Kidney (tissue), 14 donors: Measurements from ENCODE around the gene PTPRT. TPM values are rescaled to one million over a fixed set of nuclear protein-coding genes. Genes with fewer than 3 reads are reported as not detected.

ENCODE experiments used
- DNase-seq, 5 donors: peaks; one replicate each; pipeline ENCODE4 v3.0.0-alpha.2; 2013 to 2020
- FAIRE-seq: peaks from 2 replicates; lab custom pipeline; 2012; peaks lifted over from hg19 to GRCh38; lab: Jason Lieb, UNC
- H3K27ac ChIP-seq, 2 donors: one replicate each; pipeline ENCODE4 v1.7.0; 2013; ENCODE audit warnings: low read depth in 2 of 2, low read length in 2 of 2, inconsistent platforms in 1 of 2
- H3K27me3 ChIP-seq: one replicate; pipeline ENCODE4 v1.7.1; 2013; ENCODE audit warnings: low read length, inconsistent platforms; ENCODE audit not compliant: control insufficient read depth, insufficient read depth
- H3K36me3 ChIP-seq, 3 donors: one replicate each; pipeline versions ENCODE4 v1.7.0 to v1.7.1; 2013; ENCODE audit warnings: low read length in 3 of 3, control low read depth in 1 of 3, inconsistent platforms in 1 of 3; ENCODE audit not compliant: insufficient read depth in 3 of 3, control insufficient read depth in 2 of 3
- H3K4me1 ChIP-seq, 3 donors: one replicate each; pipeline versions ENCODE4 v1.7.0 to v1.7.1; 2013; ENCODE audit warnings: low read length in 3 of 3, inconsistent platforms in 1 of 3, low read depth in 1 of 3; ENCODE audit not compliant: control insufficient read depth in 2 of 3, insufficient read depth in 2 of 3
- H3K4me3 ChIP-seq, 3 donors: one replicate each; pipeline versions ENCODE4 v1.7.0 to v1.8.1; 2013; ENCODE audit warnings: low read length in 3 of 3, control low read depth in 1 of 3, inconsistent platforms in 1 of 3
- H3K9ac ChIP-seq, 3 donors: one replicate each; pipeline versions ENCODE4 v1.7.0 to v1.7.1; 2013; ENCODE audit warnings: low read length in 3 of 3, control low read depth in 1 of 3, inconsistent platforms in 1 of 3
- H3K9me3 ChIP-seq, 3 donors: one replicate each; pipeline versions ENCODE4 v1.7.0 to v1.7.1; 2013; ENCODE audit warnings: low read length in 3 of 3, control low read depth in 1 of 3, inconsistent platforms in 1 of 3; ENCODE audit not compliant: control insufficient read depth in 2 of 3, insufficient read depth in 1 of 3
- intact Hi-C: fragments of 100-400 bp; cut with DNase I; formaldehyde crosslinking; loops from one replicate; pipeline ENCODE4 v1.11.1; 2022
- polyA plus RNA-seq: library from polyadenylated mRNA; stranded (reverse); fragments of 350-450 nt; fragmentation: Illumina TruSeq; extraction: RNeasy Lipid Tissue Mini Kit (QIAGEN cat#74804); gene quantifications from one replicate; pipeline ENCODE4 v1.2.3, GENCODE V29; 2014; ENCODE audit warnings: low read depth, low replicate concordance; ENCODE audit not compliant: insufficient read depth
- total RNA-seq: library from RNA; stranded (reverse); fragmentation: NEBNext Ultra II Directional; extraction: Animal tissue kit (Norgen Biotek cat#: 25700); gene quantifications from one replicate; pipeline ENCODE4 v1.2.1, GENCODE V29; 2021
- TF ChIP-seq, protein P1 (sequence below): IDR thresholded peaks from 3 replicates; pipeline ENCODE4 v1.5.1; 2012; ENCODE audit warnings: mild to moderate bottlenecking, moderate library complexity, borderline replicate concordance; ENCODE audit not compliant: insufficient read depth; ENCODE audit errors: extremely low read depth
- donor health status: control.
- donor health status: control.
- donor health status: control.
- donor health status: control.
- donor health status: control.
- donor health status: DM: yes; HTN: yes; CAD: no.
- donor health status: Normal renal cell carcinoma (clear cell type).

Gene PTPRT
- total and polyA plus RNA-seq, 2 donors from 2014 or later: 0.60 TPM; not detected in 1

DNA sequence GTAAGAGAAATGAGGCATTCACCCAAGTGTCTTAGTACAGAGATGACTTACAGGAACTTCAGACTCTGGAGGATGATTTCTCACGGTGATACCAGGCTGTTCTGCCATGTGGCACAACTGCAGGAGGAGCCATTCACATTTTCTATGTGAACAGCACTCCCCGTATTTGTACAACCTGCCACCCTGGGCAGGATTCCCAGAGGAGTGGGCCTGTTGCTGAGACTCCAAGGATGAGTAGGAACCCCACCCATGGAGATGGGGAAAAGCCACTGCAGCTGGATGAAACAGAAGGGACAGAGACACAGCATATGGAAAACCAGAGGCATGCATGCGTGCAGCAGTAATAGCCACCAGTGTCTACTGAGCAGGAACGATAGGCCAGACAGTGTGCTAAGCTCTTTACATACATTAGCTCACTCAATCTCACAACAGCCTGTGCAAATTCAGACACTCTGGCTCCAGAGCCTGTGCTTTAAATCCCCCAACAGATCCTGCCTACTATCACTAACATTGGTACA, 48.0 kb upstream of the PTPRT start:
- Histone ChIP-seq H3K36me3 (no peaks in the 10 kb centered on the region), H3K9me3 (peaks cover 0 to 6% (median 0%) of the 10 kb centered on the region in 3 donors), H3K4me3 (no peak overlapping the region), H3K9ac (no peak overlapping the region), H3K27ac (no peak overlapping the region), H3K27me3 (no peaks in the 10 kb centered on the region), H3K4me1 (no peaks in the 10 kb centered on the region)
- TF ChIP-seq, protein P1, sequence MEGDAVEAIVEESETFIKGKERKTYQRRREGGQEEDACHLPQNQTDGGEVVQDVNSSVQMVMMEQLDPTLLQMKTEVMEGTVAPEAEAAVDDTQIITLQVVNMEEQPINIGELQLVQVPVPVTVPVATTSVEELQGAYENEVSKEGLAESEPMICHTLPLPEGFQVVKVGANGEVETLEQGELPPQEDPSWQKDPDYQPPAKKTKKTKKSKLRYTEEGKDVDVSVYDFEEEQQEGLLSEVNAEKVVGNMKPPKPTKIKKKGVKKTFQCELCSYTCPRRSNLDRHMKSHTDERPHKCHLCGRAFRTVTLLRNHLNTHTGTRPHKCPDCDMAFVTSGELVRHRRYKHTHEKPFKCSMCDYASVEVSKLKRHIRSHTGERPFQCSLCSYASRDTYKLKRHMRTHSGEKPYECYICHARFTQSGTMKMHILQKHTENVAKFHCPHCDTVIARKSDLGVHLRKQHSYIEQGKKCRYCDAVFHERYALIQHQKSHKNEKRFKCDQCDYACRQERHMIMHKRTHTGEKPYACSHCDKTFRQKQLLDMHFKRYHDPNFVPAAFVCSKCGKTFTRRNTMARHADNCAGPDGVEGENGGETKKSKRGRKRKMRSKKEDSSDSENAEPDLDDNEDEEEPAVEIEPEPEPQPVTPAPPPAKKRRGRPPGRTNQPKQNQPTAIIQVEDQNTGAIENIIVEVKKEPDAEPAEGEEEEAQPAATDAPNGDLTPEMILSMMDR: no peak
- FAIRE-seq (no peak), DNase-seq (no peak)
- intact Hi-C loops: no loop called here

DNA sequence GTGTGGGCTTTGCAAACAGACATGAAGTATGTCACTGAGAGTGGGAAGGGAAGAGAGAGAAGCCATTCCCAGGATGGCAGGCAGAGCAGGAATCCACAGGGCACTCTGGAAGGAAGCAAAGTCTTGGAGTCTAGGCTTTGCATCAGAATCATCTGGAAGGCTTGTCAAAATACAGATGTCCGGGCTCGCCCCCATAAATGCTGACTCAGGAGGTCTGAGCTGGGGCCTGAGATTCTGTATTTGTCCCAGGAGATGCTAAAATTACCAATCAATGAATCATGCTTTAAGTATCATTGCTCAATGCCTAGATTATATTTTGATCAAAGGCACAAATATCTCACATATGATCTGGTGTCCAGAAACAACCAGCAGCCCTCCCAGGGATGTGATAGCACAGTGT, 46.3 kb upstream of the PTPRT start:
- Histone ChIP-seq H3K4me3 (no peak overlapping the region), H3K27ac (no peak overlapping the region), H3K9ac (no peak overlapping the region), H3K4me1 (no peaks in the 10 kb centered on the region), H3K27me3 (no peaks in the 10 kb centered on the region), H3K9me3 (peaks cover 0 to 6% (median 0%) of the 10 kb centered on the region in 3 donors), H3K36me3 (no peaks in the 10 kb centered on the region)
- FAIRE-seq (no peak), DNase-seq (no peak)
- intact Hi-C loops: no loop called here
- TF ChIP-seq, protein P1: no peak

DNA sequence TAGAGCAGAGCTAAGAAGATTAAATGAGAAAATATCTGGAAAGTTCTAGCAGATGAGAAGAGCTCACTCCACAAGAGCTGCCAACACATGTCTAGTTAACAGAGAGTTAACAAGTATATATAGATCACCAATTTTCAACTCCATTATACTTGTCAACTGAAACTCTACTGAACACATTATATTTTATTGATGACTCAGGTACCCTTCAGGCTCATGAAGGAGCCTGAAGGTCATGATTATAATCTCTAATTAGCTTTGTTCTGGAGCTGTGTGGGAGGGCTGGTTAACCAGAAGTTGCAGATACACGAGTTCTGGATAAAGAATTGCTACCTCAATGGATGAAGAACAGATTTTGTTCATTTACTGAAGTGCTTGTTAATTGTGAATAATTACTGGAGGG, 42.1 kb upstream of the PTPRT start:
- Histone ChIP-seq H3K27ac (no peak overlapping the region), H3K36me3 (no peaks in the 10 kb centered on the region), H3K27me3 (no peaks in the 10 kb centered on the region), H3K9me3 (no peaks in the 10 kb centered on the region), H3K4me3 (no peak overlapping the region), H3K9ac (no peak overlapping the region), H3K4me1 (no peaks in the 10 kb centered on the region)
- DNase-seq (no peak), FAIRE-seq (no peak)
- intact Hi-C loops: no loop called here
- TF ChIP-seq, protein P1: no peak

DNA sequence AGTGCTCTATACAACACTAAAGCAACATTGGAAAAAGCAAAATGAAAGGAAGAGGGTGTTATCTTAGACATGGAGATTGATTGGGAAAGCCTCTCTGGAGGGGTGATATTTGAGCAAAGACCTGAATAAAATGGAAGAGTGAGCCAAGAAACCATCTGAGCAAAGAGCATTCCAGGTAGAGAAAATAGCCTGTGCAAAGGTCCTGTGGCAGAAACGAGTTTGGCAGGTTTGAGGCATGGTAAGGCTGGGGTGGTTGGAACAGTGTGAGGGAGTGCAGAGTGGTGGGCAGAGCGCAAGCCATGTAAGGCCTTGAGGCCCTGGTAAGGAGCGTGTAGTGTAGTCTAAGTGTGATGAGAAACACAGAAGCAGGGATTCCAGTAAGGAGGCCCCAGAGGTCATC, 40.0 kb upstream of the PTPRT start:
- no peaks in the 10 kb centered on the region for H3K36me3 ChIP-seq
- H3K4me1 ChIP-seq: no peaks in the 10 kb centered on the region
- no peaks in the 10 kb centered on the region for H3K9me3 ChIP-seq
- no peak overlapping the region for H3K4me3 ChIP-seq
- TF ChIP-seq, protein P1: no peak
- H3K9ac ChIP-seq: no peak overlapping the region
- no peak for DNase-seq
- no peak for FAIRE-seq
- no peak overlapping the region for H3K27ac ChIP-seq
- intact Hi-C loops: no loop called here
- no peaks in the 10 kb centered on the region for H3K27me3 ChIP-seq
